HG03108 (cell line): ENCODE data around the gene SPOPL.
A peak's percentile ranks its signal among the peaks of the same experiment; 100 is the strongest.
"Not testable (repeated sequence)": the region's sequence is repeated elsewhere in the genome, so short reads cannot be mapped to it uniquely, and the experiment has no call there.

Experiments
- ATAC-seq: cut with Tn5 transposase; IDR thresholded peaks from one replicate; pipeline ENCODE4 v1.9.1; 2021; ENCODE audit warnings: moderate library complexity; ENCODE audit not compliant: unreplicated experiment

SPOPL gene

GRCh38 chr2:138522556-138522955 is 21.0 kb downstream of the SPOPL start:
- ATAC-seq = peak; percentile 72

- ATAC-seq = peak; percentile 32
Measured at GRCh38 chr2:138523018-138523672, 21.6 kb downstream of the SPOPL start.

DNA sequence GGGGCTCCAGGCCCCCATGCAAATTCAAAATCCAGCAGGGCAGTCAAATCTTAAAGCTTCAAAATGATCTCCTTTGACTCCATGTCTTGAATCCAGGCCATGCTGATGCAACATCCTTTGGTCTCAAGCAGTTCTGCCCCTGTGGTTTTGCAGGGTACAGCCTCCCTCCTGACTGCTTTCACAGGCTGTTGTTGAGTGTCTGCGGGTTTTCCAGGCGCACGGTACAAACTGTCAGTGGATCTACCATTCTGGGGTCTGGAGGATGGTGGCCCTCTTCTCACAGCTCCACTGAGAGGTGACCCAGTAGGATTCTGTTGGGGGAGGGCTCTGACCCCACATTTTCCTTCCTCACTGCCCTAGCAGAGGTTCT is 22.1 kb downstream of the SPOPL start:
- not testable (repeated sequence) for ATAC-seq

DNA sequence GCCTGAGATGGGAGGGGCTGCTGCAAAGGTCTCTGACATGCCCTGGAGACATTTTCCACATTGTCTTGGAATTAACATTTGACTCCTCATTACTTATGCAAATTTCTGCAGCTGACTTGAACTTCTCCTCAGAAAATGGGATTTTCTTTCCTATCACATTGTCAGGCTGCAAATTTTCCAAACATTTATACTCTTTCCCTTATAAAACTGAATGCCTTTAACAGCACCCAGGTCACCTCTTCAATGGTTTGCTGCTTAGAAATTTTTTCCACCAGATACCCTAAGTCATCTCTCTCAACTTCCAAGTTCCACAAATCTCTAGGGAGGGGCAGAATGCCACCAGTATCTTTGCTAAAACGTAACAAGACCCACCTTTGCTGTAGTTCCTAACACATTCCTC is 22.8 kb downstream of the SPOPL start:
- not testable (repeated sequence) for ATAC-seq

DNA sequence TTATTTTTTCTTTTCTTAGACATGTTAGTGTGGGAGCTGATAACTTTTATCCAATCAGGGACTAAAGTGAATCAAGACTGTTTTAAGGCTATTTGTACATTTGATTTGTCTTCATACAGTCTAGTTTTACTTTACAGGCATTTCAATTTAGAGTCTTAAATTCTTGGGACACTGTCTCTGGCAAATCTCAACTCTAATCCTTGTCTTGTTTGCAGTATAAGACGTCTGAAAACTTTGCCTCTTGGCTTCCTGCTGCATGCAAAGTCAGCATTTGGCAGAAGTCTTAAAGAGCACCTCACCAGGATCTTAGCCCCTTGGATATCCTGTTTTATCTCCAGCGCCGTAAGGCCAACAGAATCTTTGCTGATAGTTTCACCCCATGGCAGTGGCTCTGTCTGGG is 30.3 kb downstream of the SPOPL start:
- no peak for ATAC-seq

DNA sequence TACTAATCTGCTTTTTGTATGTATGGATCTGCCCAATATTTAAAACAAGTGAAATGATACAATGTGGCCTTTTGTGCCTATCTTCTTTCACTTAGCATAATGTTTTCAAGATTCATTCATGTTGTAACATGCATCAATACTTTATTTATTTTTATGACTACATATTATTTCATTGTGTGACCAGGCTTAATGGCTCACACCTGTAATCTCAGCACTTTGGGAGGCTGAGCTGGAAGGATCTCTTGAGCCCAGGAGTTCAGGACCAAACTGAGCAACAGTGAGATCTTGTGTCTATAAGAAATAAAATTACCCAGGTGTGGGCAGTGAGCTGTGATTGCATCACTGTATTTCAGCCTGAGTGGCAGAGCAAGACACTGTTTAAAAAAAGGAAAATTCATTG is 33.2 kb downstream of the SPOPL start:
- ATAC-seq = no peak

DNA sequence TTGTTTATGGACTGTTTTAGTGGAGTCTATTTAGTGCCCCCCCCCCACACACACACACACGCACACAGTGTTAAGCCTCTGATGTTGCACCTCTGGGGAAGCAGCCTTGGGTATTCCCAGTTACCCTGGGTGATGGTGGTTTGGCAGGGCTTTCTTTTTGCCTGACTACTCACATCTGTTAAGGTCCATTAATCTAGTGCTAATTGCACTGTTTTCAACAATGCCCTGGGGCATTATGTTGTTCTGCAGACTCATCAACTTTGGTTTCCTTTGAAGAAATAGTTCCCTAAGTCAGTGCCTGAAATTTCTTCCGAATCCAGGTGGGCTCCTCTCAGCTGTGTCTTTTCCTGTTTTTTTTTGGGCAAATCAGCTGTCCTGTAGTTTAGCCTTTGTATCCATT is 34.7 kb downstream of the SPOPL start:
- peak; percentile 77 for ATAC-seq

- ATAC-seq = no peak
Measured at GRCh38 chr2:138536740-138537139, 35.2 kb downstream of the SPOPL start.

- no peak for ATAC-seq
Measured at GRCh38 chr2:138537170-138537915, 35.8 kb downstream of the SPOPL start.

DNA sequence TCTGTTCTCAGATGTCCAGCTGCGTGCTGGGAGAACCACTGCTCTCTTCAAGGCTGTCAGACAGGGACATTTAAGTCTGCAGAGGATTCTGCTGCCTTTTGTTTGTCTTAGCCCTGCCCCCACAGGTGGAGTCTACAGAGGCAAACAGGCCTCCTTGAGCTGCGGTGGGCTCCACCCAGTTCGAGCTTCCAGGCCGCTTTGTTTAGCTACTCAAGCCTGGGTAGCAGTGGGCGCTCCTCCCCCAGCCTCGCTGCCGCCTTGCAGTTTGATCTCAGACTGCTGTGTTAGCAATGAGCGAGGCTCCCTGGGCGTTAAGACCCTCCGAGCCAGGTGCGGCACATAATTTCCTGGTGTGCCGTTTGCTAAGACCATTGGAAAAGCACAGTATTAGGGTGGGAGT is 42.6 kb downstream of the SPOPL start:
- ATAC-seq = not testable (repeated sequence)

- no peak for ATAC-seq
Measured at GRCh38 chr2:138548796-138549195, 47.2 kb downstream of the SPOPL start.

DNA sequence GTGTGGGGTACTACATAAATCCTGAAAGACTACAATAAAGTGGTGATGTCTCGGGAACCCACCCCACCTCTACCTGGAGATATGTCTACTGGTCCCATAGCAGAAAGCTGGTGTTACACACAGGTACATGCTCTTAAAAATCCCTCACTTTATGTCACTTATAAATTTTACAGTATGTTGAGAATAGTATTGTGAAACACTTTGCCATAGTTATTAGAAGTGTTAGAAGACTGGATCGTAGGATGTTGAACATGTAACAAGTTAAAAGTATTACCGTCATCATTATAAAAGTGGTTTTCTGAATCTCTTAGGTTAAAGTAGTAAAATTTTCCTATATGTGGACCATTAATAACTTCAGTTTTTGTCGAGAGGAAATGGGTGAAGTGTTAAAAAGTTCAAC is 48.6 kb downstream of the SPOPL start:
- ATAC-seq = no peak

- no peak for ATAC-seq
Measured at GRCh38 chr2:138550670-138551287, 49.2 kb downstream of the SPOPL start.

GRCh38 chr2:138554123-138554522 is 52.6 kb downstream of the SPOPL start:
- no peak for ATAC-seq

GRCh38 chr2:138559641-138560040 is 58.1 kb downstream of the SPOPL start:
- no peak for ATAC-seq

GRCh38 chr2:138564586-138565229 is 63.1 kb downstream of the SPOPL start:
- ATAC-seq = no peak

DNA sequence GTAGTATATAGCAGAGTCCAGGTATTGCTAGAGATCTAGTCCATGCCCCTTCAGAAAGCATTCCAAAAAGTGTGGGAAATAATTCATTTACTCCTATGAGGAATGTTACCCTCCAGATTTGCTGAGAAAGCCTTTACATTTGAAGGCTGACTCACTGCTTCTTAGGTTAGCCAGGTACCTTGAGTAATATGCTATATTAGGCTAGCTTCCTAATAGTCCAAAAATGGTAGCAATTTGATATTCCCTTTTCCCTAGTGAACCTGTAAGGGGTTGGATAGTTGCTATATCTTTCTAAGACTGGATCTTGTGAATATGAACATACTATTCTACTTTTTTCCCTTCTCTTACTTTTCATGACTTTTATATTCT is 63.6 kb downstream of the SPOPL start:
- ATAC-seq = no peak

DNA sequence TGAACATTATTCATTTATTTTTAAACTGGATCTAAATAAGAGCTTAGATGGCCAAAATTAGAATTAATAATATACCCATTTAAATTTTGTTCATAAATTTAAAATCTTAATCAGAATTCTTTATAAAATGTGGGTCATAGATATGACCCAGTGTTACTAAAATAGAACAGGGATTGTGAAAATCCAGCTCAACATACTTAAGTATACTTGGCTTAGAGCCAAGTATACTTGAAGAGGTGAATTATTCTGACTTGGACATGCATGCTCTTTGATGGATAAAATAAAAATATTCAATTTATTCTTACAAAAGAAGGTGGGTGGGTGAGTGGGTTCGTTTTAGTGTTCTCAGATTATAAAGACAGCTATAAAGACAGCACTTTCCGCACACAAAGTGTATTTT is 70.7 kb downstream of the SPOPL start:
- no peak for ATAC-seq

DNA sequence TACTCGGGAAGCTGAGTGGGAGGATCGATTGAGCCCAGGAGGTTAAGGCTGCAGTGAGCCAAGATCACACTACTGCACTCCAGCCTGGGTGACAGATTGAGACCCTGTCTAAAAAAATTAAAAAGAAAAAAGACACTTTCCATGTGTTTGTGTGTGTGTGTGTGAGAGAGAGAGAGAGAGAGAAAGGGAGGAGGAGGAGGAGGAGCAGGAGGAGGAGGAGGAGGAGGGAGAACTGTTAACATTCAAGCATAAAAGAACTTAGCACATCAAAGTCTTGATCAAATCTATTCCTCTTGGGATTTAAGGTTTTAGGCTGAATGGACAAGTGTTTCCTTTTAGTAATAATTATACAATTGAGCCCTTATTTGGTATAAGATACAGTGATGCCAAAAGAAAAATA is 75.5 kb downstream of the SPOPL start:
- no peak for ATAC-seq

GRCh38 chr2:138579556-138579955 is 78.0 kb downstream of the SPOPL start:
- no peak for ATAC-seq

GRCh38 chr2:138581909-138582308 is 80.3 kb downstream of the SPOPL start:
- ATAC-seq = no peak

GRCh38 chr2:138589663-138590062 is 88.1 kb downstream of the SPOPL start:
- no peak for ATAC-seq
